RWPE1 (cell line): ENCODE data around the gene CATSPERB.

Source experiments
- CTCF ChIA-PET: fragments of 350-600 bp; sonication (Branson Sonifier 250); formaldehyde crosslinking; extraction: SDS; loops from one replicate; lab custom pipeline; 2021; lab: Yijun Ruan, JAX
- POLR2A ChIA-PET: fragments of 400-600 bp; formaldehyde crosslinking; extraction: SDS; loops from one replicate; lab custom pipeline; 2020; ENCODE audit warnings: antibody characterized with exemption; ENCODE audit not compliant: low non-redundant PET; lab: Yijun Ruan, JAX
- DNase-seq: peaks from one replicate; pipeline ENCODE4 v3.0.0; 2012; ENCODE audit warnings: low spot score
- H3K27ac ChIP-seq: fragments of 450-650 bp; 2 replicates; pipeline ENCODE4 v1.5.1; 2017
- TF ChIP-seq, protein P1 (sequence below): fragments of 450-650 bp; conservative IDR thresholded peaks from 2 replicates; pipeline ENCODE4 v1.5.1; 2017; ENCODE audit warnings: low read depth, mild to moderate bottlenecking

The CATSPERB gene

DNA sequence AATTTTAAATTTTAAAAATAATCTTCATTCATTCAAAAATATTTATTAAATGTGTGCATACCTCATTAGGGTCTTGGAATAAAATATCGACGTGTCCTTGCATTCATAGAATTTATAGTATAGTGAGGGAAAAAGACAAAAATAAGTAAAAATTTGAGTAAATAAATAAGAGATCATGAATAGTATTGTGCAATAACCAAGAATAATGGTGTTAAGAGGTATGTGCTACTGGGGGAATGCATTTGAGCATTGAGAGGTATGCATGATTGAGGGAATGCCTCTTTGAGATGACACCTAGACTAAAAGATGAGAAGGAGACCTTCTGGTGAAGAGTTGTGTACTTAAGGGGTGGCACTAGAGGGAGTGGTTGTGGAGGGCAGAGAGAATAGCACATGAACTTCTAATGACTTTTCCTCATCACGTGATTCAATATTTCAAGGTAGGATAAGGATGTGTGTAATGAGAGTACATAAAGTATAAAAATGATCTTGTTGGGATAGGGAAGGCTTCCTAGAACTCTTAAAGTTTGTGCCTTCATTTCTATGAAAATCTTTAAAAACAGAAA is 18.8 kb upstream of the CATSPERB start:
- ChIA-PET POLR2A (no interaction called here), CTCF (no interaction called here)
- no peak overlapping the region for H3K27ac ChIP-seq
- DNase-seq: no peak
- TF ChIP-seq, protein P1, sequence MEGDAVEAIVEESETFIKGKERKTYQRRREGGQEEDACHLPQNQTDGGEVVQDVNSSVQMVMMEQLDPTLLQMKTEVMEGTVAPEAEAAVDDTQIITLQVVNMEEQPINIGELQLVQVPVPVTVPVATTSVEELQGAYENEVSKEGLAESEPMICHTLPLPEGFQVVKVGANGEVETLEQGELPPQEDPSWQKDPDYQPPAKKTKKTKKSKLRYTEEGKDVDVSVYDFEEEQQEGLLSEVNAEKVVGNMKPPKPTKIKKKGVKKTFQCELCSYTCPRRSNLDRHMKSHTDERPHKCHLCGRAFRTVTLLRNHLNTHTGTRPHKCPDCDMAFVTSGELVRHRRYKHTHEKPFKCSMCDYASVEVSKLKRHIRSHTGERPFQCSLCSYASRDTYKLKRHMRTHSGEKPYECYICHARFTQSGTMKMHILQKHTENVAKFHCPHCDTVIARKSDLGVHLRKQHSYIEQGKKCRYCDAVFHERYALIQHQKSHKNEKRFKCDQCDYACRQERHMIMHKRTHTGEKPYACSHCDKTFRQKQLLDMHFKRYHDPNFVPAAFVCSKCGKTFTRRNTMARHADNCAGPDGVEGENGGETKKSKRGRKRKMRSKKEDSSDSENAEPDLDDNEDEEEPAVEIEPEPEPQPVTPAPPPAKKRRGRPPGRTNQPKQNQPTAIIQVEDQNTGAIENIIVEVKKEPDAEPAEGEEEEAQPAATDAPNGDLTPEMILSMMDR: no peak

DNA sequence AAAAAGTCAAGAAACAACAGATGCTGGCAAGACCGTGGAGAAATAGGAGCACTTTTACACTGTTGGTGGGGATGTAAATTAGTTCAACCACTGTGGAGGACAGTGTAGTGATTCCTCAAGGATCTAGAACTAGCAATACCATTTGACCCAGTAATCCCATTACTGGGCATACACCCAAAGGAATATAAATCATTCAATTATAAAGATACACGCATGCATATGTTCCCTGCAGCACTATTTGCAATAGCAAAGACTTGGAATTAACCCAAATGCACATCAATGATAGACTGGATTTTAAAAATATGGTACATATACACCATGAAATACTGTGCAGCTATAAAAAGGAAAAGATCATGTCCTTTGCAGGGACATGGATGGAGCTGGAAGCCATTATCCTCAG is 18.0 kb upstream of the CATSPERB start:
- POLR2A ChIA-PET: no interaction called here
- TF ChIP-seq, protein P1: no peak
- DNase-seq: no peak
- no peak overlapping the region for H3K27ac ChIP-seq
- CTCF ChIA-PET: interaction anchor here (0.6 kb wide), 1 partner anchor 41 kb away, joined by 4 read pairs; no protein-coding TSS in a partner anchor

DNA sequence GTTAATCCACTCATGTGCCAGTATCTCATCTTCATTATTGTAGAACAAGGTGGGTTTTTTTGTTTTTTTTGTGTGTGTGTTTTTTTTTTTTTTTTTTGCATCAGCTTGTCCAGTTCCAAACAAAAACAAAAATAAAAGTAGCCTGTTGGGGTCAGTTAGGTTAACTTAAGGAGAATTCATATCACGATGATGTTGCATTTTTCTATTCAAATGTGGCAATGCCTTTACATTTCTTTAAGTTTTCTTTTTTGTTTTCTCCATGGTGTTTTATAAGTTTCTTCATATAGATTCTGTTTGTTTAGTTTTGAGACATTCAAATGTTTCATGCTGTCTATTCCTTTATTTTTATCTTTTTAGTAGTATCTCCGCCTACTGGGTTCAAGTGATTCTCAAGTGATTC is 16.2 kb upstream of the CATSPERB start:
- POLR2A ChIA-PET: no interaction called here
- CTCF ChIA-PET: no interaction called here
- TF ChIP-seq, protein P1: no peak
- no peak for DNase-seq
- no peak overlapping the region for H3K27ac ChIP-seq

DNA sequence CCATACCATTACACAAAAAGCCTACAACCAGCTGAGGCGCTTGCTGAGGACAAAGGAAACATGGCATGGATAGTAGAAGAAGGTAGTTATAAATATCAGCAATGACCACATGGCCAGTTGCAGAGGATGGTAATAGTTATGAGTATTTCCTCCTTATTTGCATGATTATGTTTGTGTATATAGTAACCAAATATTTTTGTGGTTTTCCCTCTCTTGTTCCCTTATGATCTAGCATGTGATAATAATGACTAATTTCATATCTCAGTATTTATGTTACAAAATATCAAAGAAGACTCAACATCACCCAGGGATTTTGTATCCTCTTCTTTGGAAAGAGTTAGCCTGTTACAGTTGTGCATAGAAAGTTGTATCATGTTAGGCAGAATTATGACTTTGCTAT is 13.5 kb upstream of the CATSPERB start:
- CTCF ChIA-PET: no interaction called here
- TF ChIP-seq, protein P1: no peak
- POLR2A ChIA-PET: interaction anchor here (0.5 kb wide), 1 partner anchor 19 kb away, joined by 4 read pairs; no protein-coding TSS in a partner anchor
- DNase-seq: no peak
- no peak overlapping the region for H3K27ac ChIP-seq

GRCh38 chr14:91744068-91744480 is 12.2 kb upstream of the CATSPERB start:
- ChIA-PET CTCF (interaction anchor here (0.6 kb wide), 1 partner anchor 367 kb away, joined by 3 read pairs; no protein-coding TSS in a partner anchor), POLR2A (no interaction called here)
- H3K27ac ChIP-seq: no peak overlapping the region
- DNase-seq: no peak
- TF ChIP-seq, protein P1: no peak

DNA sequence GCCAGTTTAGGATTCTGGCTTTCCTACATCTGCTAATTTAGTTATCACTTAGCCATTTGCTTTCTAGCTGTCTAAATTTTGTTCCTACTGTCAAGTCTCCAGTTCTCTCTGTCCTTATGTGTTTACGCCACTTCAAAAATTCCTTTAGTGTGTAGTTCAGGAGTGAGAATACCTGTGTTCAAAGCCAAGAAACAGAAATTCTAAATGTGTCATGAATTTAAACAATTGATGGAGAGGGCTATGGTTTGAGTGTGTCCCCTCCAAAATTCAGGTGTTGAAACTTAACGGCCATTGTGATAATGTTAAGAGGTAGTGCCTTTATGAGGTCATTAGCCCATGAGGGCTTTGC is 11.4 kb upstream of the CATSPERB start:
- POLR2A ChIA-PET: no interaction called here
- TF ChIP-seq, protein P1: no peak
- CTCF ChIA-PET: no interaction called here
- H3K27ac ChIP-seq: no peak overlapping the region
- no peak for DNase-seq
